Mononuclear cell (primary cell): Measurements from ENCODE around the gene OR52H1. TPM values are rescaled to one million over a fixed set of nuclear protein-coding genes. Genes with fewer than 3 reads are reported as not detected.

Experiments used
- H3K27me3 ChIP-seq: 2 replicates; pipeline ENCODE4 v1.6.0; 2011; ENCODE audit warnings: low read length, control low read depth; ENCODE audit not compliant: insufficient read depth
- H3K4me1 ChIP-seq: 2 replicates; pipeline ENCODE4 v1.5.1; 2011; ENCODE audit warnings: mild to moderate bottlenecking, low read length, control low read depth; ENCODE audit not compliant: insufficient read depth
- H3K4me3 ChIP-seq: 2 replicates; pipeline ENCODE4 v1.5.1; 2011; ENCODE audit warnings: mild to moderate bottlenecking, low read length, moderate library complexity
- H3K9me3 ChIP-seq: 2 replicates; pipeline ENCODE4 v1.5.1; 2011; ENCODE audit warnings: low read depth, mild to moderate bottlenecking, control low read depth, low read length
- total RNA-seq: library from RNA; depleted of rRNA; stranded (reverse); fragments of >200 nt; gene quantifications from one replicate; pipeline ENCODE4 v1.2.3, GENCODE V29; 2012

Gene OR52H1
- total RNA-seq, 1 donor = 0.63 TPM

GRCh38 chr11:5556596-5557188 lies 8.4 kb upstream of the OR52H1 start:
- H3K4me1 ChIP-seq = no peaks in the 10 kb centered on the region
- H3K27me3 ChIP-seq = no peaks in the 10 kb centered on the region

GRCh38 chr11:5553343-5553742 lies 5.0 kb upstream of the OR52H1 start:
- no peaks in the 10 kb centered on the region for H3K9me3 ChIP-seq
- no peaks in the 10 kb centered on the region for H3K27me3 ChIP-seq
- no peak overlapping the region for H3K4me3 ChIP-seq
- no peaks in the 10 kb centered on the region for H3K4me1 ChIP-seq

More at GRCh38 chr11:5556596-5557188, 8.4 kb upstream of the OR52H1 start:
- Histone ChIP-seq H3K9me3 (no peaks in the 10 kb centered on the region), H3K4me3 (no peak overlapping the region)

GRCh38 chr11:5550440-5551095 lies 2.2 kb upstream of the OR52H1 start:
- no peaks in the 10 kb centered on the region for H3K9me3 ChIP-seq
- no peaks in the 10 kb centered on the region for H3K27me3 ChIP-seq
- H3K4me1 ChIP-seq = no peaks in the 10 kb centered on the region
- H3K4me3 ChIP-seq = no peak overlapping the region

GRCh38 chr11:5547982-5548381 lies 358 bp downstream of the OR52H1 start:
- H3K4me1 ChIP-seq = no peaks in the 10 kb centered on the region
- H3K9me3 ChIP-seq = no peaks in the 10 kb centered on the region
- no peaks in the 10 kb centered on the region for H3K27me3 ChIP-seq
- no peak overlapping the region for H3K4me3 ChIP-seq

- Histone ChIP-seq H3K4me1 (no peaks in the 10 kb centered on the region), H3K27me3 (no peaks in the 10 kb centered on the region), H3K9me3 (no peaks in the 10 kb centered on the region), H3K4me3 (no peak overlapping the region)
Observed at GRCh38 chr11:5546457-5546856, 1.9 kb downstream of the OR52H1 start.

- H3K4me3 ChIP-seq = no peak overlapping the region
- H3K4me1 ChIP-seq = no peaks in the 10 kb centered on the region
- no peaks in the 10 kb centered on the region for H3K27me3 ChIP-seq
- H3K9me3 ChIP-seq = peaks cover 5% of the 10 kb centered on the region
Observed at GRCh38 chr11:5541427-5541826, 6.9 kb downstream of the OR52H1 start.

GRCh38 chr11:5536482-5536881 lies 11.9 kb downstream of the OR52H1 start:
- H3K4me3 ChIP-seq = no peak overlapping the region
- peaks cover 6% of the 10 kb centered on the region for H3K9me3 ChIP-seq
- no peaks in the 10 kb centered on the region for H3K27me3 ChIP-seq
- H3K4me1 ChIP-seq = no peaks in the 10 kb centered on the region

- H3K4me1 ChIP-seq = no peaks in the 10 kb centered on the region
- H3K4me3 ChIP-seq = no peak overlapping the region
- H3K27me3 ChIP-seq = no peaks in the 10 kb centered on the region
- peaks cover 6% of the 10 kb centered on the region for H3K9me3 ChIP-seq
Observed at GRCh38 chr11:5534046-5534445, 14.3 kb downstream of the OR52H1 start.

GRCh38 chr11:5531053-5531831 lies 17.1 kb downstream of the OR52H1 start:
- H3K4me1 ChIP-seq = no peaks in the 10 kb centered on the region

GRCh38 chr11:5528495-5528894 lies 19.8 kb downstream of the OR52H1 start:
- no peaks in the 10 kb centered on the region for H3K9me3 ChIP-seq
- H3K4me3 ChIP-seq = no peak overlapping the region
- no peaks in the 10 kb centered on the region for H3K27me3 ChIP-seq
- no peaks in the 10 kb centered on the region for H3K4me1 ChIP-seq

More at GRCh38 chr11:5531053-5531831, 17.1 kb downstream of the OR52H1 start:
- H3K9me3 ChIP-seq = no peaks in the 10 kb centered on the region
- no peak overlapping the region for H3K4me3 ChIP-seq
- H3K27me3 ChIP-seq = no peaks in the 10 kb centered on the region

- no peak overlapping the region for H3K4me3 ChIP-seq
- no peaks in the 10 kb centered on the region for H3K9me3 ChIP-seq
- H3K27me3 ChIP-seq = no peaks in the 10 kb centered on the region
- no peaks in the 10 kb centered on the region for H3K4me1 ChIP-seq
Observed at GRCh38 chr11:5527716-5528115, 20.6 kb downstream of the OR52H1 start.

- no peaks in the 10 kb centered on the region for H3K4me1 ChIP-seq
- H3K9me3 ChIP-seq = no peaks in the 10 kb centered on the region
- H3K27me3 ChIP-seq = no peaks in the 10 kb centered on the region
- H3K4me3 ChIP-seq = no peak overlapping the region
Observed at GRCh38 chr11:5524756-5525155, 23.6 kb downstream of the OR52H1 start.

- H3K27me3 ChIP-seq = no peaks in the 10 kb centered on the region
- H3K4me3 ChIP-seq = no peak overlapping the region
- H3K9me3 ChIP-seq = no peaks in the 10 kb centered on the region
- no peaks in the 10 kb centered on the region for H3K4me1 ChIP-seq
Observed at GRCh38 chr11:5522308-5522707, 26.0 kb downstream of the OR52H1 start.

- Histone ChIP-seq H3K4me1 (no peaks in the 10 kb centered on the region), H3K27me3 (no peaks in the 10 kb centered on the region), H3K4me3 (no peak overlapping the region), H3K9me3 (no peaks in the 10 kb centered on the region)
Observed at GRCh38 chr11:5521540-5521939, 26.8 kb downstream of the OR52H1 start.

GRCh38 chr11:5516599-5516998 lies 31.7 kb downstream of the OR52H1 start, which contains the start of gene UBQLNL:
TSS of gene UBQLNL (minus strand) at chr11:5516699. CDS start at chr11:5516441, 258 bp downstream.
- H3K4me1 ChIP-seq = no peaks in the 10 kb centered on the region
- no peak within 1 kb of the TSS for H3K4me3 ChIP-seq
- no peaks in the 10 kb centered on the region for H3K27me3 ChIP-seq
- H3K9me3 ChIP-seq = no peaks in the 10 kb centered on the region
